Astrocyte (in vitro differentiated cells and primary cell): ENCODE results near the gene FBXO10. TPM values are rescaled to one million over a fixed set of nuclear protein-coding genes. Genes with fewer than 3 reads are reported as not detected.
A peak's percentile ranks its signal among the peaks of the same experiment; 100 is the strongest.

ENCODE experiments used
- DNase-seq: peaks from one replicate; pipeline ENCODE4 v3.0.0-alpha.2; 2010; ENCODE audit warnings: low read depth
- FAIRE-seq: peaks from 2 replicates; lab custom pipeline; 2011; peaks lifted over from hg19 to GRCh38; lab: Jason Lieb, UNC
- H2AFZ ChIP-seq: 2 replicates; pipeline ENCODE4 v1.6.0; 2012; ENCODE audit warnings: low read depth, low read length, inconsistent platforms
- H3K27ac ChIP-seq: 2 replicates; pipeline ENCODE4 v1.5.1; 2011; ENCODE audit warnings: low read depth, low read length, inconsistent platforms
- H3K27me3 ChIP-seq: 2 replicates; pipeline ENCODE4 v1.6.0; 2011; ENCODE audit warnings: low read length, inconsistent platforms; ENCODE audit not compliant: insufficient read depth
- H3K36me3 ChIP-seq: 2 replicates; pipeline ENCODE4 v1.5.1; 2011; ENCODE audit warnings: low read length, inconsistent platforms; ENCODE audit not compliant: insufficient read depth
- H3K4me1 ChIP-seq: 2 replicates; pipeline ENCODE4 v1.5.1; 2011; ENCODE audit warnings: low read length, inconsistent platforms; ENCODE audit not compliant: insufficient read depth
- H3K4me2 ChIP-seq: 2 replicates; pipeline ENCODE4 v1.6.0; 2012; ENCODE audit warnings: low read length, inconsistent platforms
- H3K4me3 ChIP-seq: 2 replicates; pipeline ENCODE4 v1.5.1; 2011; ENCODE audit warnings: low read depth, mild to moderate bottlenecking, low read length, inconsistent platforms; ENCODE audit not compliant: insufficient read depth
- H3K79me2 ChIP-seq: 2 replicates; pipeline ENCODE4 v1.6.0; 2012; ENCODE audit warnings: mild to moderate bottlenecking, low read length, inconsistent platforms; ENCODE audit not compliant: insufficient read depth
- H3K9ac ChIP-seq: 2 replicates; pipeline ENCODE4 v1.6.0; 2012; ENCODE audit warnings: mild to moderate bottlenecking, low read length, inconsistent platforms
- H3K9me3 ChIP-seq: 2 replicates; pipeline ENCODE4 v1.5.1; 2012; ENCODE audit warnings: low read depth, mild to moderate bottlenecking, low read length, inconsistent platforms; ENCODE audit not compliant: insufficient read depth
- H4K20me1 ChIP-seq: 2 replicates; pipeline ENCODE4 v1.6.0; 2012; ENCODE audit warnings: low read length, inconsistent platforms; ENCODE audit not compliant: insufficient read depth
- H3K27ac Mint-ChIP-seq: one replicate; pipeline ENCODE4 v1.8.0; 2021; ENCODE audit warnings: mild to moderate bottlenecking, mixed read lengths; ENCODE audit not compliant: unreplicated experiment
- H3K27me3 Mint-ChIP-seq: one replicate; pipeline ENCODE4 v1.8.0; 2021; ENCODE audit warnings: low read depth, mixed read lengths; ENCODE audit not compliant: unreplicated experiment
- H3K36me3 Mint-ChIP-seq: one replicate; pipeline ENCODE4 v1.8.0; 2021; ENCODE audit warnings: low read depth, mixed read lengths; ENCODE audit not compliant: unreplicated experiment
- H3K4me1 Mint-ChIP-seq: one replicate; pipeline ENCODE4 v1.8.0; 2021; ENCODE audit warnings: low read depth, mixed read lengths; ENCODE audit not compliant: unreplicated experiment
- H3K4me3 Mint-ChIP-seq: one replicate; pipeline ENCODE4 v1.8.0; 2021; ENCODE audit warnings: mild to moderate bottlenecking, moderate library complexity, mixed read lengths; ENCODE audit not compliant: unreplicated experiment
- H3K9me3 Mint-ChIP-seq: one replicate; pipeline ENCODE4 v1.8.0; 2021; ENCODE audit warnings: mild to moderate bottlenecking, mixed read lengths; ENCODE audit not compliant: unreplicated experiment
- CTCF ChIP-seq: IDR thresholded peaks from 2 replicates; pipeline ENCODE4 v1.5.1; 2011; ENCODE audit warnings: low read depth, mild to moderate bottlenecking, inconsistent platforms, low read length, moderate library complexity; ENCODE audit not compliant: insufficient read depth
- EZH2 ChIP-seq: IDR thresholded peaks from 2 replicates; pipeline ENCODE4 v1.6.1; 2012; ENCODE audit warnings: mild to moderate bottlenecking, low read length, inconsistent platforms; ENCODE audit not compliant: insufficient read depth
- total RNA-seq: library from RNA; stranded (reverse); gene quantifications from 2 replicates; pipeline ENCODE4 v1.2.1, GENCODE V29; 2021

Gene FBXO10
- total RNA-seq, 1 donor from 2014 or later: 12.7 TPM

GRCh38 chr9:37486616-37487548, 89.3 kb downstream of the FBXO10 start:
- no peaks in the 10 kb centered on the region for H3K9me3 ChIP-seq
- H3K27me3 ChIP-seq: no peaks in the 10 kb centered on the region
- FAIRE-seq: peak; percentile 62
- peak overlapping the region; percentile 88 for H3K27ac Mint-ChIP-seq
- no peaks in the 10 kb centered on the region for H3K27me3 Mint-ChIP-seq
- H2AFZ ChIP-seq: peak overlapping the region; percentile 50
- no peaks in the 10 kb centered on the region for H3K9me3 Mint-ChIP-seq
- peak overlapping the region; percentile 94 for H3K9ac ChIP-seq
- peaks cover 6% of the 10 kb centered on the region for H3K36me3 Mint-ChIP-seq
- peak overlapping the region; percentile 84 for H3K4me3 ChIP-seq
- H4K20me1 ChIP-seq: peaks cover 19% of the 10 kb centered on the region
- H3K4me1 Mint-ChIP-seq: peaks cover 14% of the 10 kb centered on the region
- H3K4me3 Mint-ChIP-seq: peak overlapping the region; percentile 94
- peaks cover 28% of the 10 kb centered on the region for H3K36me3 ChIP-seq
- TF ChIP-seq EZH2: no peak
- TF ChIP-seq CTCF: no peak
- peak overlapping the region; percentile 98 for H3K4me2 ChIP-seq
- H3K4me1 ChIP-seq: peaks cover 27% of the 10 kb centered on the region
- peak overlapping the region; percentile 78 for H3K27ac ChIP-seq
- DNase-seq: peak; percentile 96
- peaks cover 49% of the 10 kb centered on the region for H3K79me2 ChIP-seq

- DNase-seq (no peak), FAIRE-seq (no peak)
- no peaks in the 10 kb centered on the region for H3K9me3 Mint-ChIP-seq
- H3K27ac Mint-ChIP-seq: peak overlapping the region; percentile 88
- no peaks in the 10 kb centered on the region for H3K27me3 Mint-ChIP-seq
- peak overlapping the region; percentile 84 for H3K4me3 ChIP-seq
- H3K79me2 ChIP-seq: peaks cover 49% of the 10 kb centered on the region
- H3K4me1 ChIP-seq: peaks cover 27% of the 10 kb centered on the region
- no peaks in the 10 kb centered on the region for H3K9me3 ChIP-seq
- H4K20me1 ChIP-seq: peaks cover 19% of the 10 kb centered on the region
- H3K4me1 Mint-ChIP-seq: peaks cover 14% of the 10 kb centered on the region
- H3K9ac ChIP-seq: peak overlapping the region; percentile 94
- TF ChIP-seq EZH2 (no peak), CTCF (no peak)
- H3K4me3 Mint-ChIP-seq: peak overlapping the region; percentile 94
- H3K27ac ChIP-seq: peak overlapping the region; percentile 78
- H3K36me3 ChIP-seq: peaks cover 24% of the 10 kb centered on the region
- H3K36me3 Mint-ChIP-seq: peaks cover 6% of the 10 kb centered on the region
- H2AFZ ChIP-seq: peak overlapping the region; percentile 50
- no peaks in the 10 kb centered on the region for H3K27me3 ChIP-seq
- peak overlapping the region; percentile 98 for H3K4me2 ChIP-seq
These were observed 89.9 kb downstream of the FBXO10 start for GRCh38 chr9:37486256-37486615.
